Measurements from ENCODE around the gene TBKBP1. TPM values are rescaled to one million over a fixed set of nuclear protein-coding genes. Genes with fewer than 3 reads are reported as not detected.

The TBKBP1 gene
- total RNA-seq, 2 experiments from 2014 or later: 2.6 to 3.0 TPM

DNA sequence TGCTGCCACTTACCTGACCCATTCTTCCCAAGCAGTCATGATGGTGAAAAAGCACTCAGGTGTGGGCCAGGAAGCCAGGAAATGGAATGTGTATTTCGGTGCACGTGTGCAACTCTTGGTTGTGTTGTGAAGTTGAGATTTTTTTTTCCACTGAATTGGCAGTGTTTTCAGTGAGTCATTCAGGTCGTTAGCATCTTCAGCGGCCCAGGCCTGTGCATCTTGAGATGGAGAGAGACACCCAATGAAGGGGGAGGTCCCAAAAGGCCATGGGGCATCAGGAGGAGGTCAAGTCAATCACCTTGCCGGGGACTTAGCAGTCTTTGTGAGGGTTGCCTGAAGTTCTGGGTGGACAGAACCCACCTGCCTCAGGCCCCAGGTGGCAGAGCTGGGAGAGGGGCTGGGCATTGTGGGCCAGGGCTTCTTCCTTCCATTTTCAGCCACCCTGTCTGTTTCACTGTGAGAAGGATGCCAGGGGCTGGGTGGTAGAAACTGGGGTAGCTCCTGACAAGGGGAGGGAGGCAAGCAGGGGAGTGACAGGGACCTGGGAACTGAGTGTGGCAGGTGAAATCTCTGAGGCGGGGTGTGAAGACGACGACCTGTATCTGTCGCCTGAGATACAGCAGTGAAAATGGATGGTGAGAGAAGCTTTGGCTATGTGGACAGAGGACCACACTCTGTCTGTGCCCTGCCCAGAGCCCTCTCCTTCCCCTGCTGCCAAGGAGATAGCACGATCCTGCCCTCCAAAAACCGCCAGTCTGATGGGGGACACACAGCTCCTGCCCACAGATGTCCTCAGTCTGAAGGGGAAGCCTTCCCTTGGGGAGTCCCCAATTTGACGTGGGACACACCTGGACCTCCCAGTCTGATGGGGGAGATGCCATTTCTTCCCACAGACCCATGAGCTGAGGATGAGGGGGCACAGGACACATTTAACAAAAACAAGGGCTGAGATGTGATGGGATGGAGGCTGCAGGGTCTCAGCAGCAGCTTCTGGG is 11.9 kb downstream of the TBKBP1 start:
- Mint-ChIP-seq H3K4me1 (peaks cover 69% of the 10 kb centered on the region), H3K27me3 (no peaks in the 10 kb centered on the region), H3K9me3 (ENCODE audit: low read depth) (no peaks in the 10 kb centered on the region), H3K4me3 (peak overlapping the region; percentile 24), H3K36me3 (no peaks in the 10 kb centered on the region), H3K27ac (peak overlapping the region; percentile 92)
- DNase-seq (peak; percentile 76), ATAC-seq (peak; percentile 22)
- CTCF ChIA-PET: interaction anchor here (1.2 to 14.9 kb wide), 3 partner anchors 12 to 84 kb away, joined by 3 to 263 read pairs (median 39); partner anchors contain the start of gene TBX21

DNA sequence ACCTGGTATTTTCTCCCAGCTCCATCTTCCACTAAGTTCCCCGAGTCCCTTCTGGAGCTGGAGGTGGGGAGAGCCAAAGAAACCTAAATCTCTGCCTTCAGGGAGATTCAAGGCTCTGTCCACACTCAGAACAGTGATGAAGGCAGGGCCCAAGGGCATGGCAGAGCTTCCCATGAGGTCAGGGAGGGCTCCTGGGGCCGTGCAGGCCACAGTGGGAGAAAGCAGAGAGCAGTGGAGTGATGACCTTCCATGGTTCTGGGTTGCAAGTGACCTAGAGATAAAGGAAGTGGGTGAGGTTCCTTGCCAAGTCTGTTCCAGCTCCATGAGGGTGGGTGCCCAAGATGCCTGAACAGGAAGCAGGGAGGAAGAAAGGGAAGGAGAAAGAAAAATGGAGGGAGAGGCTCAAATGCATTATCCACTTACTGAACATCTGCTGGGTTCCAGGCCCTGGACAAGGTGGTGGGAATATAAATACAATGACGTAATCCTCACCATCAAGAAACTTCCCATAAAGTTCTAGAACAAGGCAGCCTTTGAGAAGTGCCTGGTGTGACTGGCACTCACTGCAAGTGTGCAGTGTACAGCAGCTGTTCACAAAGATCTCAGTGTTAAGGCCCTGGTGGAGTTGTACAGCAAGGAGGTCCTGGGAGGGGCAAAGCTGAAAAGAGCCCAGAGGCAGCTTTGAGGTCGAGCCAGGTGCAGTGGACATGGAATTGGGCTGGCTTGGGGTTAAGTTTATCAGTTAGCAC is 13.3 kb downstream of the TBKBP1 start:
- H3K36me3 Mint-ChIP-seq: no peaks in the 10 kb centered on the region
- H3K4me3 Mint-ChIP-seq: no peak overlapping the region
- ATAC-seq (no peak), DNase-seq (no peak)
- H3K4me1 Mint-ChIP-seq: peaks cover 57% of the 10 kb centered on the region
- H3K9me3 Mint-ChIP-seq (ENCODE audit: low read depth): no peaks in the 10 kb centered on the region
- CTCF ChIA-PET: interaction anchor here (0.6 to 14.9 kb wide), 5 partner anchors 8 to 85 kb away, joined by 4 to 263 read pairs (median 9); partner anchors contain the start of gene TBX21
- no peaks in the 10 kb centered on the region for H3K27me3 Mint-ChIP-seq
- peak overlapping the region; percentile 92 for H3K27ac Mint-ChIP-seq

DNA sequence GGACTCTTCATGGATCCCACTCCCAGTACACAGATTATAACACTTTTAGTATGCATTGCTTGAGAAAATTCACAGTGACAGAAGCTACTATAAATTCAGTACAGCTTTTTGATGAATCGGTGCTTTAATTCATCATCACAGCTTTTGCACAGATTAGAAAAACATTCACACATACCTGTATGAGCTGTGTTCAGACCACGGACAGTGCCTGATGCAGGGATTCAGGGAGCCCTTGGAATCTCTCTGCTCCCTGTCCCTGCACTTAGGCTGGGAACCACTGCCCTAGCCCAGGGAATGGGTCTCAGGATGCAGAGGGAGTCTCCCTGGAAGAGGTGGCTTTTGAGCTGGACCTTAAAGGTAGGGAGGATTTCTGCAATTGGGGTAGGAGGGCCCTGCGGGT is 13.9 kb downstream of the TBKBP1 start:
- DNase-seq (no peak), ATAC-seq (no peak)
- H3K9me3 Mint-ChIP-seq (ENCODE audit: low read depth): no peaks in the 10 kb centered on the region
- CTCF ChIA-PET: interaction anchor here (0.6 to 14.9 kb wide), 5 partner anchors 9 to 84 kb away, joined by 4 to 263 read pairs (median 9); partner anchors contain the start of gene TBX21
- H3K27me3 Mint-ChIP-seq: peaks cover 1% of the 10 kb centered on the region
- no peak overlapping the region for H3K27ac Mint-ChIP-seq
- no peak overlapping the region for H3K4me3 Mint-ChIP-seq
- peaks cover 52% of the 10 kb centered on the region for H3K4me1 Mint-ChIP-seq
- H3K36me3 Mint-ChIP-seq: no peaks in the 10 kb centered on the region

DNA sequence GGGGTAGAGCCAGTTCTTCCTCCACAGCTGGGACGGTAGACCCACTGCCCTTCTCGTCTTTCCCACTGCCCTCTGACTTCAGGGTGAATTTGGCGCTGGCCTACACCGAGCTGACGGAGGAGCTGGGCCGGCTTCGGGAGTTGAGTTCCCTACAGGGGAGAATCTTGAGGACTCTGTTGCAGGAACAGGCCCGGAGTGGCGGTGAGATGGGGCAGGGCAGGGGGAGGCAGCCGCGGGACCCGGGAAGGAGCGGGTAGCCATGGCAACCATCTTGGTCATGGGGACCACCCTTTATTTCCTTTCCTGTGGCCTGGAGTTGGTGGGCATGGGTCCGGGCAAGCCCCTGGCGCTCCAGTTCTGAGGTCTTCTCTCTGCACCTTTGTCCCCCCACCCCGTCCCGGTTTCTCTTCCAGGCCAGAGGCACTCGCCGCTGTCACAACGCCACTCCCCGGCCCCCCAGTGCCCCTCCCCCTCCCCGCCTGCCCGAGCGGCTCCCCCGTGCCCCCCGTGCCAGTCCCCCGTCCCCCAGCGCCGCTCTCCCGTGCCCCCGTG is 14.4 kb downstream of the TBKBP1 start:
- DNase-seq: no peak
- Mint-ChIP-seq H3K36me3 (no peaks in the 10 kb centered on the region), H3K27me3 (peaks cover 3% of the 10 kb centered on the region), H3K9me3 (ENCODE audit: low read depth) (no peaks in the 10 kb centered on the region), H3K4me3 (no peak overlapping the region), H3K27ac (no peak overlapping the region), H3K4me1 (peaks cover 47% of the 10 kb centered on the region)
- no peak for ATAC-seq
- CTCF ChIA-PET: interaction anchor here (1.4 to 14.9 kb wide), 3 partner anchors 9 to 25 kb away, joined by 9 to 263 read pairs (median 39); partner anchors contain the start of gene TBX21

DNA sequence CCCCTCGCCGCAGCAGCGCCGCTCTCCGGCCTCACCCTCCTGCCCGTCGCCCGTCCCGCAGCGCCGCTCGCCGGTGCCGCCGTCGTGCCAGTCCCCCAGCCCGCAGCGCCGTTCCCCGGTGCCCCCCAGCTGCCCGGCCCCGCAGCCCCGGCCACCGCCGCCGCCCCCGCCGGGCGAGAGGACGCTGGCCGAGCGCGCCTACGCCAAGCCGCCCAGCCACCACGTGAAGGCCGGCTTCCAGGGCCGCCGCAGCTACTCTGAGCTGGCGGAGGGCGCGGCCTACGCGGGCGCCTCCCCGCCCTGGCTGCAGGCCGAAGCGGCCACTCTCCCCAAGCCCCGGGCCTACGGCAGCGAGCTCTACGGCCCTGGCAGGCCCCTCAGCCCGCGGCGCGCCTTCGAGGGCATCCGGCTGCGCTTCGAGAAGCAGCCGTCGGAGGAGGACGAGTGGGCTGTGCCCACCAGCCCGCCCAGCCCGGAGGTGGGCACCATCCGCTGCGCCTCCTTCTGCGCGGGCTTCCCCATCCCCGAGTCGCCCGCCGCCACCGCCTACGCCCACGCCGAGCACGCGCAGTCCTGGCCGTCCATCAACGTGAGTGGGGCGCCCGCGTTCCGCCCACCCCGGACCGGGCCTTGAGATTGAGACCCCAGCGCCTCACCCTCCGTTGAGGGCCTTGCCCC is 15.0 kb downstream of the TBKBP1 start:
- peaks cover 46% of the 10 kb centered on the region for H3K4me1 Mint-ChIP-seq
- H3K9me3 Mint-ChIP-seq (ENCODE audit: low read depth): no peaks in the 10 kb centered on the region
- ATAC-seq (no peak), DNase-seq (no peak)
- H3K4me3 Mint-ChIP-seq: no peak overlapping the region
- CTCF ChIA-PET: interaction anchor here (1.4 to 14.9 kb wide), 3 partner anchors 8 to 24 kb away, joined by 9 to 263 read pairs (median 39); partner anchors contain the start of gene TBX21
- no peaks in the 10 kb centered on the region for H3K36me3 Mint-ChIP-seq
- H3K27ac Mint-ChIP-seq: no peak overlapping the region
- peaks cover 7% of the 10 kb centered on the region for H3K27me3 Mint-ChIP-seq

DNA sequence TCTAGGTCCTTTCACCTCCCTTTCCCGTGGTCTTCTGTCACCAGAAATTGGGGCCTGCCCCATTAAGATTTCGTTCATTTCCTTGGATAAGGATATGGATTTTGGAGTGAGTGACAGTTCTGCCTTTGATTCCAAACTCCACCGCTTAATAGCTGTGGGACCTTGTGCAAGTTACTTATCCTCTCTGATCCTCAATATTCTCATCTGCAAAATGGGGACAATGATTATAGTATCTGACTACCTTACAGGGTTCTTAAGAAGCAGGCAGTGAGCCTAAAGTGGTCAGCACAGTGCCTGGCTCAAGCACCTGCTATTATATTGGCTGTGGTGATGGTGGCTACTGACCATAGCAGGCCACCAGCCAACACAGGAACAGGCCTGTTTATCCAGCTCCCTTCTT is 15.6 kb downstream of the TBKBP1 start:
- peaks cover 8% of the 10 kb centered on the region for H3K27me3 Mint-ChIP-seq
- H3K27ac Mint-ChIP-seq: no peak overlapping the region
- CTCF ChIA-PET: interaction anchor here (1.1 to 14.9 kb wide), 2 partner anchors 9 to 23 kb away, joined by 5 to 263 read pairs; partner anchors contain the start of gene TBX21
- no peaks in the 10 kb centered on the region for H3K9me3 Mint-ChIP-seq (ENCODE audit: low read depth)
- peaks cover 46% of the 10 kb centered on the region for H3K4me1 Mint-ChIP-seq
- DNase-seq: no peak
- H3K4me3 Mint-ChIP-seq: no peak overlapping the region
- no peaks in the 10 kb centered on the region for H3K36me3 Mint-ChIP-seq
- ATAC-seq: no peak

DNA sequence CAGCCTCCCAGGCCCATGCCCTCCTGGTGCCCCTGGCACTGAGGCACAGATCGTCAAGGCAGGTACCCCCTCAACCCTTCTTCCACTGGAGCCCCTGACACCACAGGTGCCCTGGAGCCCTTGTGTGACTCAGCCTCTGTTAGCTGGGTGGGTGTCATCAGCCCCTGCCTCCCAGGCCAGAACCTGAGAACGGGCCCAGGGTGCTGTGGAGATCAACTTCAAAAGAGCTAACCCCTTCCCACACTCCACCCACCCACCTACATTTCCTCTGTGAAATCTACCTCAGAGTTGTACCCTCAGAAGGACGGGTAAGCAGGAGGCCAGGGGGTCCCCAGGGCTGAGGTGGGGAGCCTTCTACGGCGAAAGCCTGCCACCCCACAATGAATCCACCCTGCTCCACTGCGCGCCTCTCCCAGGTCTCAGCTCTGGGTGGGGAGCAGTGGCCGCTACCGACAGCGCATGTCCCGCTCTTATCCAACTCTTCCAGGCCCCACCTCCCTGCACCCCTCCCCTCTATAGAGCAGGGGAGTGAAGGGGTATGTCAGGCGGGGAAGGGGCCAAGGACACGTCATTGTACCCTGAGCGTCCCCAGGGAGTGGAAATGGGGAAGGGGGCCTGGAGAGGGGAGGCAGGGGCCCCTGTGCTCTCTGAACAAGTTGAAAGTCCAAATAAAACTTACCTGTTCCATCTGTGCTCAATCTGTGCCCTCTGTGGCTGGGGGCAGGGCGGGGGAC is 17.6 kb downstream of the TBKBP1 start:
- CTCF ChIA-PET: interaction anchor here (0.6 kb wide), 1 partner anchor 23 kb away, joined by 3 read pairs; no protein-coding TSS in a partner anchor
- Mint-ChIP-seq H3K27me3 (peaks cover 8% of the 10 kb centered on the region), H3K27ac (no peak overlapping the region), H3K4me1 (peaks cover 46% of the 10 kb centered on the region), H3K4me3 (no peak overlapping the region), H3K36me3 (no peaks in the 10 kb centered on the region), H3K9me3 (ENCODE audit: low read depth) (no peaks in the 10 kb centered on the region)
- DNase-seq (no peak), ATAC-seq (no peak)

DNA sequence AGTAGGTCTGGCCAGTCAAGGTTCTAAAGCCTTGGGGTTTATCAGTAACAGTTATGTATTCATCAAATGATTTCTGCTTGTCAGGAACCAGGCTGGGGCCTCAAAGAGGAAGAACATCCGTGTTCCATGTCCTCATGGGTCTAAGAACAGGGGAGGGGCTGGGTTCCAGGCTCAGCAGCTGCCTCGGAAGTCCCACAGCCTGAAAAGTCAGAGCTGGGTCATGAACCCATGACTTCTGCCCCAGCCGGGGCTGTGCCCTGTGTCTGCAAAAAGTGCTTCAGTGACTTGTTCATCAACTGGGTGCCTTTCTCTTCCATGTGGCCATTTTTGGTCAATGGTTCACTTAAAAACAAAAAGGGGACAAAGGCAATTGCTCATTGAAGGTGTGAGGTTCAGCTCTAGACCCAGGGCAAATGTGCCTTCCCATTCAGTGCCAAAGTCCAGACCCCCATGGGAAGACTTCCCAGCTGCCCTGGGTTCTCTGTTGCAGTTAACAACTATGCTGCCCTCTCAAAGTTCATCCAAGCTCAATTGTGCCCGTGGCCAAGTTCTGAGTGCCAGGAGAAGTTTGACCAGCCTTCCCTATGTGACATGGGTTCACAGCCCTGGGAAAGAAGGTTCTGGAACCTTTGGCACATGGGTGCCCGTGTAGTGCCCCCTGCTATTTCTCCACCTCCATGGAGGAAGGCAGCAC is 18.5 kb downstream of the TBKBP1 start:
- no peak overlapping the region for H3K27ac Mint-ChIP-seq
- H3K4me1 Mint-ChIP-seq: peaks cover 46% of the 10 kb centered on the region
- CTCF ChIA-PET: interaction anchor here (8.2 kb wide), 1 partner anchor 12 kb away, joined by 157 read pairs; no protein-coding TSS in a partner anchor
- H3K4me3 Mint-ChIP-seq: no peak overlapping the region
- no peak for ATAC-seq
- peaks cover 10% of the 10 kb centered on the region for H3K27me3 Mint-ChIP-seq
- no peaks in the 10 kb centered on the region for H3K36me3 Mint-ChIP-seq
- H3K9me3 Mint-ChIP-seq (ENCODE audit: low read depth): no peaks in the 10 kb centered on the region
- DNase-seq: no peak

DNA sequence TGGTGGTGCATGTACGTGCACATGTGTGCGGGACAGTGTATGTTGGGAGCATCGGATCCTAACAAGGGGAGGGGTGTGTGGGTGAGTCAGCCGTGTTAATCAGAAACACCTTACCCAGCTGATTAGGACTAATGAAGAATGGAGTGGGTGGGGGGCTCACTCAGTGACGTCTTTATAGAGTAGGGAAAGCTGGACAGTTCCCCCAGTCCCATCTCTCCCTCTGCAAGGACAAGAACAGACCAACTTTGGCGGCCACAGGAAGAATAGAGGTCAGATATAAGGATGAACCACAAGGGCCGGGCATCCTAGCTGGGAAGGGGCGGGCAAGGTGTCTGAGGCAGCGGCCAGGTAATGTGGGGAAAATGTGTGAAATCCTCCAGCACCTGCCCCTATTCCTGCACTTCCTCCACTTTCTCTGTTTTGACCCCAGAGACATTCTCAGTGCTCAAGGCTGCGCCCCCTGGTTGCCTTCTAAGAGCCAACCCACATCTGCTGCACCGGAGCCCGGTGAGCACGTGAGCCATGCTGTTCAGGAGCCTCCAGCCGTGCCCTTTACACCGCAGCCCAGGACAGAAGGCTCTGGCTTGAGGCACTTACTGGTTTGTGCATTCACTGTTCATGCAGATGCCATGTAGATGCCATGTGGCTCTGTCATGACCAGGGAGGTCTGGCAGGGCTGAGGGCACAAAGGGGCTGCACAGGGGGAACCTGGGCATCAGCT is 20.2 kb downstream of the TBKBP1 start:
- Mint-ChIP-seq H3K36me3 (no peaks in the 10 kb centered on the region), H3K9me3 (ENCODE audit: low read depth) (no peaks in the 10 kb centered on the region), H3K4me3 (no peak overlapping the region), H3K4me1 (peaks cover 59% of the 10 kb centered on the region), H3K27me3 (peaks cover 10% of the 10 kb centered on the region), H3K27ac (peak overlapping the region; percentile 42)
- CTCF ChIA-PET: interaction anchor here (5.8 to 8.2 kb wide), 2 partner anchors 14 to 18 kb away, joined by 50 to 157 read pairs; partner anchors contain the start of gene TBX21
- ATAC-seq (no peak), DNase-seq (no peak)

DNA sequence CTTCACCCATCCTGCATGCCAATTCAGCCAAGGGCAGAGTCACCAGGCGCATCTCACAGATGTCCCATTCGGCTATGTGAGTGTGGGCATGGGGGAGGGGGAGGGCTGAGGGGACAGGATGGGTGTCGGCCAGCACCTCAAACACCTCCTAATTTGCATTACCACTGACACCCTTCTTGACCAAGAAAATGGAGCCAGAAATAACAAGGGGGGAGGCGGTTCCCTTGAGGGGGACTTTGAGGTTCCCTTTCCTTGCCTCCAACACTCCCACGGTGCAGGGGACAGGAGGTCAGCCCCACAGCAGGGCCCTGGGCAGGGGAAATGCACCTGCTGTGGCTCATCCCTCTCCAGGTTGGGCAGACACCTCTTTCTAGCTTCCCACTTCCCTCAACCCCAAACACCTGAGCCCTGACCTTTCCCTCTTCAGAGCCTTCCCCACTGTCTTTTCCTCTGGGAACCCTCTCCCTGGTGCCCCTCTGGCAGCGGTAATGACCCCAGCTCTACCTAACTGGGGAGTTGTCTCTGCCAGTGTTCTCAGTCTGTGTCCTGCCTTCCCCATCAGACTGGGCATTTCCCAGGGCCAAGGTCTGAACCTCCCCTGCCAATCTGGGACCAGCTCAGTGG is 20.9 kb downstream of the TBKBP1 start:
- Mint-ChIP-seq H3K9me3 (ENCODE audit: low read depth) (no peaks in the 10 kb centered on the region), H3K27me3 (peaks cover 10% of the 10 kb centered on the region), H3K36me3 (no peaks in the 10 kb centered on the region), H3K4me3 (no peak overlapping the region), H3K4me1 (peaks cover 66% of the 10 kb centered on the region), H3K27ac (no peak overlapping the region)
- peak; percentile 68 for DNase-seq
- no peak for ATAC-seq
- CTCF ChIA-PET: interaction anchor here (0.6 to 8.2 kb wide), 5 partner anchors 8 to 237 kb away, joined by 3 to 157 read pairs (median 39); partner anchors contain the start of gene TBX21
